Left lobe of liver (tissue), 2 donors: ENCODE results near the gene BCL6B. TPM values are rescaled to one million over a fixed set of nuclear protein-coding genes. Genes with fewer than 3 reads are reported as not detected.

Source experiments
- ATAC-seq: fragments of 200-7000 bp; cut with Tn5 transposase; one replicate; pipeline ENCODE4 v1.9.1; 2020; ENCODE audit warnings: mild to moderate bottlenecking, moderate library complexity
- DNase-seq: peaks from one replicate; pipeline ENCODE4 v3.0.0-alpha.2; 2020; ENCODE audit warnings: low spot score
- total RNA-seq: library from RNA; stranded (reverse); gene quantifications from one replicate; pipeline ENCODE4 v1.2.1, GENCODE V29; 2021
- donor health status: DM: no; HTN: no; CAD: no; lungs with moderate emphysema.
- donor health status: DM: no; HTN: yes; CAD: no.

Gene BCL6B
- total RNA-seq, 1 donor from 2014 or later = 1.7 TPM

GRCh38 chr17:7005716-7006115 lies 17.1 kb upstream of the BCL6B start:
- ATAC-seq = peak; percentile 17
- DNase-seq = no peak

DNA sequence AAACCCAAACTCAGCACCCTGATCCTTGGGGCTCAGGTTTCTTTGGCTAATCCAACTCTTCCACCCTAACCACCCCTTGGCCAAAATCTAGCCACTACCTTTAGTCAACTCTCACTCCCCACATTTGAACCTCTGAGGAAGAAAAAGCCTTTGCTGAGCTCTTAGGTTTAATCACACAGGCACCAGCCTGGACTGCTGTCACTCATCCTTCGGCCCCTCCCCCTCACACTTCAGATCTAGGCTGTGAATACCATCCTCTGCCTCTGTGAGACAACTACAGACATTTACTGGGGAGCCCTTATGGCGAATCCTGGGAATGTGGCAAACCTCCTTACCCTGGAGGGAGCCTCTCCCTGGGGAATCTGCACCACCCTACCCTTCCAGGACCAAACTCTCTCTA lies 15.7 kb upstream of the BCL6B start:
- no peak for DNase-seq
- ATAC-seq = no peak

DNA sequence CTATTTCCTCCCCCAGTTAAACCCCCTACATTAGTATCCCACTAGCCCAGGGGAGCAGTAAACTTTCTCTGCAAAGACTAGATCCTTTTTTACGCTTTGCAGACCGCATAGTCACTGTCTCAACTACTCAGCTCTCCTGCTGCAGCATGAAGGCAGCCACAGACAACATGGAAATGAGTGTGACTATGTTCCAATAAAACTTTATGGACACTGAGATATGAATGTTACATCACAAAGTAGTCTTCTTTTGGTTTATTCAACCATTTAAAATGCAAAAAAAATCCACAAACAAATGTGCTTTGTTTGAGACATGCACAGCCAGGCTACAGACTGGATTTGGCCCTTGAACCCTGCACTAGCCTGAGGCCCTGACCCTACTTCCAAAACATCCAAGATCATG lies 12.3 kb upstream of the BCL6B start:
- no peak for DNase-seq
- ATAC-seq = no peak

DNA sequence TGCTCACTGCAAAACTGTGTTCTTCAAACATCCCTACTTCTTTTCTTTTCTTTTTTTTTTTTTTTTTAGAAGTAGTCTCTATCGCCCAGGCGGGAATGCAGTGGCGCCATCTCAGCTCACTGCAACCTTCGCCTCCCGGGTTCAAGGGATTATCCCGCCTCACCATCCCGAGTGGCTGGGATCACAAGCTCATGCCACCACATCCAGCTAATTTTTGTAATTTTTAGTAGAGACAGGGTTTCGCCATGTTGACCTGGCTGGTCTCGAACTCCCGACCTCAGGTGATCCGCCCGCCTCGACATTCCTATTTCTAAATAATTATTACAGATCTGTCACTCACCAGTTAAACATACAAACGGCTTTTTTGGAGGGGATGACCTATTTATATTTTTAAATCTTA lies 11.4 kb upstream of the BCL6B start:
- ATAC-seq (no peak), DNase-seq (no peak)

GRCh38 chr17:7011942-7012254 lies 11.0 kb upstream of the BCL6B start:
- no peak for ATAC-seq
- no peak for DNase-seq

DNA sequence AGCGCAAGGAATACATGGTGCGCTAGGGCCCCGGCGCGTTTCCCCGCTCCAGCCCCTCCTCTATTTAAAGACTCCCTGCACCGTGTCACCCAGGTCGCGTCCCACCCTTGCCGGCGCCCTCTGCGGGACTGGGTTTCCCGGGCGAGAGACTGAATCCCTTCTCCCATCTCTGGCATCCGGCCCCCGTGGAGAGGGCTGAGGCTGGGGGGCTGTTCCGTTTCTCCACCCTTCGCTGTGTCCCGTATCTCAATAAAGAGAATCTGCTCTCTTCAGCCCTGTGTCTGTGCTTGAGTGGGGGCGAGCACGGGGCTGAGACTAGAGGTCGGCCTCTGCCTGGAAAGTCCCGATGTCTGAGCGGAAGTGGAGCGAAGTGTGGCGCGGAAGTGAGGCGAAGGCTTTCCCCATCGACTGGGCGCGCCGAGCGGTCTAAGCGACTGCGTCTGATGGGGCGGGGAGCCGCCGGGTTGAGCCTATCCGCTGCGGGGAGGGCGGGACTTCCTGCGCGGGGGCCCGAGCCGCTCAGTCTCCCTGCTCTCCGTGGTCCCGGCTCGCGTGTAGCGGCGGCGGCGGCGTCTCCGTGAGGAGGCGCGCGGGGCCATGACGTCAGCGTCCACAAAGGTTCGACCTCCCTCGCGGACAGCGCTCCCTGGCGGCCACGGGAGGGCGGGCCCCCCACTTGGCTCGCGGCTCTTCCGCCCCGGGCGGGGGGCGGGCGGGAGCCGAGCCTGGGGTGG lies 8.4 kb upstream of the BCL6B start:
- DNase-seq (peak; percentile 98), ATAC-seq (peak; percentile 83)

DNA sequence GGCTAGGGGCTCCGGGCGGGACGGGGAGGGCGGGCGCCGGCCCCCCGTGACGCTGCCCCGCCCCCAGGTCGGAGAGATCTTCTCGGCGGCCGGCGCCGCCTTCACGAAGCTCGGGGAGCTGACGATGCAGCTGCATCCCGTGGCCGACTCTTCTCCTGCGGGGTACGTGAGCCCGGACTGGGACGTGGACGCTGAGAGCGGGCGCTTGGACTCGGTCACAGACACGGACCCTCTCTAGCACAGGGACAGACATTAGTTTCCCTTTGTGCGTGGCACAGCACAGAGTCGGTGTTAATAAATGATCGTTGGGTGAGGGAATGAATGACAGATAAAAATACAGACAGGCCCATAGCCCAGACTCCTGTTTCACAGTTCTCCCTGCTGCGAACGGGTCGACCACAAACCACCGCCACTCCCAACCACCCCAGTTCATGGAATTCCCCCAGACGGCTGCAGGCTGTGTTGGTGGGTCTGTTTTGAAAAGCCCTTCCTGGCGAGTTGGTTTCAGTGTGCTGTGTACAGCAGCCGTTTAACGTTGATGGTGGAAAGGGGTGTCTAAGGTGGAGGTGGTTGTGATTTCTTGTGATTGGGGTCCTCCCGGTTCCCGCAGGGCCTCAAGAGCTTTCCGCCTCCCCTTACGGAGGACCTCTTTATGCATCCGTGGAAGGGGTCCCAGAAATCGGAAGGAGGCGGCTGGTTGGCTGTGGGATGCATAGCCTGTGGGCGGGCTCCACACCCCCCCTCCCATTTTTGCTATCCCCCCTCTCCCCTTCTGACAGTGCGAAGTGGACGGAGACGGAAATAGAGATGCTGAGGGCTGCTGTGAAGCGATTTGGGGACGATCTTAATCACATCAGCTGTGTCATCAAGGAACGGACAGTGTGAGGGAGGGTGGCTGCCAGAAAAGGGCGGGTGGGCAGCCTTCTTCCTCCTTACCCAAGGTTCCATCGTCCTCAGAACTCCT lies 7.6 kb upstream of the BCL6B start:
- ATAC-seq (no peak), DNase-seq (no peak)

GRCh38 chr17:7016418-7016817 lies 6.4 kb upstream of the BCL6B start:
- no peak for DNase-seq
- no peak for ATAC-seq

DNA sequence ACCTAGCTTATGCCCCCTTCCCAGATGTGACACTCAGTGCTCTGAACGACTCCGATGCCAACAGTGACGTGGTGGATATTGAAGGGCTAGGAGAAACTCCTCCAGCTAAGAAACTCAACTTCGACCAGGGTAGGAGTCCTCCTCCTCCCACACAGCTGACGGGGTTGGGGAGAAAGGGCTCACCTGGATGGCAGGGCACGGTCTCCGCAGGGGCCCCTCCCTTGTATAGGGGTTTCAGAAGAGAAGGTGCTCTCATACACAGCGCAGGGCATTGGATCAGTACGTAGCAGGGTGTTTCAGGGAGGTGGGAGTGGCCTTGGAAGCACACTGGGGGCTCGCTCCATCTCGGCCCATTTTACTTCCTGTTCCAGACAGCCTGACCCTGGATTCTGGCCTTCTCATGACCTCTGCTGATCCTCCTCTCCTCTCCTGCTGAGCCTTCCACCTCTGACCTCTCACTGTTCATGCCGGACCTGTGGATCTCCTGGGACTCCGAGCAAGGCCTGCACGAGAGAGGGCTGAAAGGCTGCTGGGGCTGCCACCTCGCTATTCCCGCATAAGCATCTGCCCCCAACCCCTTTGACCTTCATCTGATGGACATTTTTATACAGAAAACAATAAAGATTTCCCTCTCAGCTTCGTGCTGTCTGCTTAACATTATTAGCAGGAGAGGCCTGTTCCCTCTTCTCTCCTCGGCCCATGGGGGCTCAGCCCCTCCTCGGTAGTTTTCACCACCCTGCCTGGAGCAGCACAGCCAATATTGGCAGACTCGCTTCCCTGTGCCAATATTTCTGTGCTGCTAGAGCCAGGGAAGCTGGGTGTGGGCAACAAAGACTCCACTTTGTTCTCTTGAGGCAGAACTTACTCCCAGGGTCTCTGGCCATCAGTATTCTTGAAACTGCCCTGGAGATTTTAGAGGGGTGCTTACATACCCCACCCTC lies 5.7 kb upstream of the BCL6B start:
- ATAC-seq (no peak), DNase-seq (no peak)

GRCh38 chr17:7017827-7018200 lies 5.0 kb upstream of the BCL6B start:
- ATAC-seq (no peak), DNase-seq (no peak)

GRCh38 chr17:7018331-7018964 lies 4.4 kb upstream of the BCL6B start:
- DNase-seq = no peak

DNA sequence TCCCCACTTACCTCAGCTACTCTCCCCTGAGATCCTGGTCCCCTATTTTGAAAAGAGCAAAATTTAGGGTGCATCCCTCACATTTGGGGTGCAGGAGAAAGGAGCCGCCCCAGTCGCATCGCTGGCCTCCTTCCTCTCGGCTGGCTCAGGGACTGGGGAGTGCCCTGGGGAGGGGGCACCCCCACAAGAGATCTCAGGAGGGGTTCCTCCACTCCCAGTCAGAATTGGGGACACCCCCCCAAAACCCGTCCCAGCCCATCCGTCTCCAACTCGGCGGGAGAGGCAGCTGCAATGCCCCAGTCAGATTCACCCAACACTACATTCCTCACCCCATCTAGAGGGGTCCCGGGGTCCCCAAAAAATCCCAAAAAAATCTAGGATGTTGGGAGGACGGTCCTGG lies 3.5 kb upstream of the BCL6B start:
- no peak for ATAC-seq
- DNase-seq = no peak

More at GRCh38 chr17:7018331-7018964, 4.4 kb upstream of the BCL6B start:
- ATAC-seq = no peak

DNA sequence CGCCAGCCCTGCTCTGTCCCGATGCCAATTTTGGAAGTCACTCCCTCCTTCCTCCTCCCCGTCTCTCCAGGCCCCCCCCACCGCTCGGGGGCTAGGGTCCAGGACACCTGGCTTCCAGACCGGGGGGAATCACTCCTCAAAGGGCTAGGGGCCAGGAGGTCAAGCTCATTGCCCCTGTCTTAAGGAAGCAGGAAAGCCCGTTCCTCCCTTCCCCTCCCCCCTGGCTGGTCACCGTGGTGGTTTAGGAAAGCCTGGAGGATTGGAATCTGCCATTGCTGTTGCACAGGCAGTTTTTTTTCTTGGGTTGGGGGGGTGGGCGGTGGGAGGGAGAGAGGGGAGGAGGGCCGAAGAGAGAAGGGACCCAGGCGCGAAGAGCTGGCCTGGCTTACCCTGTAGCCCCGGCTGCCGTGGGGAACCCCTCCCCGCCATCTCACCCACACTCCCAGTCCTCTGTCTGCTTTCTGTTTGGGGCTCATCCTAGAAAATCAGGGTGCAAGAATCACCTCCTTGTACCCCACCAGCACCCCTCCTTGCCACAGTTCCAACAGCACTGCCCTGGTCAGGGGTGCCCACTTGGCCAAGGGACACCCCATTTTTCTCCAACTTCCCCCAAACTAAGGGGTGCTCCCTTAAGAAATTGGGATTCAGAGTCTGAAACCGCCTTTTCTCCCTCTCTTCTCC lies 2.9 kb upstream of the BCL6B start:
- peak; percentile 1 for ATAC-seq
- no peak for DNase-seq

DNA sequence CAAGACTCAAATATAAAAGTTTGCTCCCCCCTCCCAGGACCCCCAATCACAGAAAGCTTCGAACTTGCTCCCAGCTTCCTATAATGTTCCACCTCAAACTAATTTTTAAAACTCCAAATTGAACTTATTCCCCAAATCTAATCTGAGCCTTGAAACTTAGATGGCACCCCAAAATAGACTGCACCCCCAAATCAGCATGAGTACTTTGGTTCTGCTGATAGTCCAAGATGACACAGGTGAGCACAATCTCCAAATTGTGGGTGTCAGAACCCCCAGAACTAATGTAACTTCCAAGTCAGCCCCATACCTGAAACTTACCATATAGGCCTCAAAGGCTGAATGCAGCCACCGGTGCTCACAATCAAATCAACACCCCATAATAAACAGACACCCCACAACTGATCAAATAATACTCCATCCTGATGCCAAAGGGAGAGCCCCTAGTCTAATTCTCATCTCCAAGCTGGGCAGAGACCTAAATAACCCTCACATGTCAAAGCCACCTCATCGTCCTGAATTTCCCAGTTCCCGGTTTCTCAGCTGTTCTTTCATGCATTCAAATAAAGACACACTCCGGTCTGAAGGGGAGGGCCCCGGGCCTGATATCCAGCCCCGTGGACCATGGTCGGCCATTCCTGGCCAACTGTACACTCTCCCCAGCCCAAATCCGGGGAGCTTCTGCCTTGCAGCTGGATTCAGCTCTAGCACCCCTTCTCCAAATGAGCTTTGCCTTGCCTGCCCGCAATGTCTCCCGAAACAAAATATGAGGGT lies 1.8 kb upstream of the BCL6B start:
- no peak for DNase-seq

GRCh38 chr17:7021993-7022778 lies 664 bp upstream of the BCL6B start:
- DNase-seq = peak; percentile 83
- ATAC-seq = peak; percentile 80

More for the DNA sequence above, 1.8 kb upstream of the BCL6B start:
- no peak for ATAC-seq

GRCh38 chr17:7023576-7024401 lies 939 bp downstream of the BCL6B start:
- peak; percentile 93 for DNase-seq
- ATAC-seq = peak; percentile 60

DNA sequence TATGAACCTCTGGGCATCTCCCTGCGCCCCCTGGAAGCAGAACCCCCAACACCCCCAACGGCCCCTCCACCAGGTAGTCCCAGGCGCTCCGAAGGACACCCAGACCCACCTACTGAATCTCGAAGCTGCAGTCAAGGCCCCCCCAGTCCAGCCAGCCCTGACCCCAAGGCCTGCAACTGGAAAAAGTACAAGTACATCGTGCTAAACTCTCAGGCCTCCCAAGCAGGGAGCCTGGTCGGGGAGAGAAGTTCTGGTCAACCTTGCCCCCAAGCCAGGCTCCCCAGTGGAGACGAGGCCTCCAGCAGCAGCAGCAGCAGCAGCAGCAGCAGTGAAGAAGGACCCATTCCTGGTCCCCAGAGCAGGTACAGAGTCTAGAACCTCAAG lies 1.5 kb downstream of the BCL6B start:
- DNase-seq (no peak), ATAC-seq (no peak)

DNA sequence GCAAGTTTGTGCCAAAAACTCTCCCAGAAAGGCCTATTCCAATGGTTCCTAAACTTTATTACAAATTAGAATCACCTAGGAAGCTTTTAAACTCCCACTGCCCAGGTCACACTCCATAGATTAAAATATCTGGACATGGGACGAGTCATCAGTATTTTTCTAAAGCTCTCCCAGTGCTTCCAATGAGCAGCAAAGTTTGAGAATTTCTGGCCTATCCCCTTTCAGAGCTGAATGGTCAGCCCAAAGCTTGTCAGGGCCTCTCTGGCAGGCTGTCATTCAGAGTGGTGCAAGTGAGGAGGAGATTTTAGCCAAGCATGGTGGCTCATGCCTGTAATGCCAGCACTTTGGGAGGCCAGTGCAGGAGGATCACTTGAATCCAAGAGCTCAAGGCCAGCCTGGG lies 2.4 kb downstream of the BCL6B start:
- no peak for DNase-seq
- no peak for ATAC-seq
